HCT116 (cell line): ENCODE data around the gene COPZ1. TPM values are rescaled to one million over a fixed set of nuclear protein-coding genes. Genes with fewer than 3 reads are reported as not detected.

ENCODE experiments used
- ATAC-seq: fragments of 200-7000 bp; cut with Tn5 transposase; 2 replicates; pipeline ENCODE4 v1.9.1; 2020; ENCODE audit warnings: mild to moderate bottlenecking, moderate library complexity
- BruUV-seq: library from RNA; stranded (reverse); fragments of 400-500 nt; replicated peaks from 2 replicates; lab custom pipeline; 2021; lab: Mats Ljungman, UMichigan
- CTCF ChIA-PET: fragments of 300-600 bp; sonication (Branson Sonifier 250); formaldehyde crosslinking; loops from one replicate; lab custom pipeline; 2021; ENCODE audit warnings: antibody characterized with exemption; lab: Charles Lee
- POLR2A ChIA-PET: fragments of 300-600, 350-600 bp; sonication (Branson Sonifier 250); formaldehyde crosslinking; loops from one replicate; lab custom pipeline; 2021; ENCODE audit warnings: antibody characterized with exemption; lab: Charles Lee
- RAD21 ChIA-PET, 2 experiments: fragments of 300-600 bp; sonication (Branson Sonifier 250); formaldehyde crosslinking; loops; one replicate each; lab custom pipeline; 2023; ENCODE audit warnings: low total read pairs in 2 of 2; ENCODE audit not compliant: uncharacterized antibody in 2 of 2, unreplicated experiment in 2 of 2, low non-redundant PET in 1 of 2; lab: Charles Lee
- DNase-seq: peaks from one replicate; pipeline ENCODE4 v3.0.0-alpha.2; 2010; ENCODE audit warnings: low read depth, low spot score
- H2AFZ ChIP-seq: fragments of 200-600 bp; shearing (Covaris generic), sonication (generic); 2 replicates; pipeline ENCODE4 v1.6.1; 2017; ENCODE audit warnings: low read depth, mixed run types, mixed read lengths, antibody characterized with exemption, low read length; ENCODE audit not compliant: poor library complexity, severe bottlenecking
- H3K27ac ChIP-seq: 2 replicates; pipeline ENCODE4 v1.5.1; 2012; ENCODE audit warnings: low read depth, low read length
- H3K27me3 ChIP-seq: fragments of 200-600 bp; sonication (generic); 2 replicates; pipeline ENCODE4 v1.6.1; 2016; ENCODE audit warnings: mixed run types, low read length, mixed read lengths; ENCODE audit not compliant: insufficient read depth
- H3K36me3 ChIP-seq, 2 experiments: fragments of 200-500 bp in 1 of 2; fragments of 200-600 bp in 1 of 2; sonication (Bioruptor generic) in 1 of 2; sonication (generic) in 1 of 2; 2 replicates each; pipeline versions ENCODE4 v1.5.1 to v1.6.1; 2014 to 2016; ENCODE audit warnings: low read length in 2 of 2, inconsistent platforms in 1 of 2, mixed read lengths in 1 of 2, mixed run types in 1 of 2; ENCODE audit not compliant: insufficient read depth in 2 of 2, control insufficient read depth in 1 of 2
- H3K4me1 ChIP-seq, 2 experiments: fragments of 200-600 bp in 1 of 2; sonication (generic) in 1 of 2; 2 replicates each; pipeline versions ENCODE4 v1.5.1 to v1.6.1; 2012 to 2017; ENCODE audit warnings: low read length in 2 of 2, inconsistent platforms in 1 of 2, mild to moderate bottlenecking in 1 of 2, mixed read lengths in 1 of 2, mixed run types in 1 of 2, moderate library complexity in 1 of 2; ENCODE audit not compliant: insufficient read depth in 2 of 2, control insufficient read depth in 1 of 2
- H3K4me2 ChIP-seq: fragments of 200-600 bp; sonication (generic); 2 replicates; pipeline ENCODE4 v1.6.1; 2017; ENCODE audit warnings: mixed run types, low read length, mixed read lengths
- H3K4me3 ChIP-seq, 2 experiments: fragments of 200-600 bp in 1 of 2; sonication (generic) in 1 of 2; replicated peaks in 1 of 2; 2 replicates each; pipeline ENCODE4 v1.5.1; 2011 to 2016; ENCODE audit warnings: low read length in 2 of 2, control low read depth in 1 of 2, low read depth in 1 of 2, mild to moderate bottlenecking in 1 of 2, mixed read lengths in 1 of 2, mixed run types in 1 of 2
- H3K79me2 ChIP-seq: fragments of 200-600 bp; sonication (generic); 2 replicates; pipeline ENCODE4 v1.6.1; 2017; ENCODE audit warnings: mild to moderate bottlenecking, mixed run types, low read length, moderate library complexity, mixed read lengths; ENCODE audit not compliant: insufficient read depth
- H3K9ac ChIP-seq: fragments of 200-600 bp; sonication (generic); 2 replicates; pipeline ENCODE4 v1.6.1; 2016; ENCODE audit warnings: low read length, mixed read lengths
- H3K9me2 ChIP-seq: fragments of 200-600 bp; sonication (generic), shearing (Covaris generic); 2 replicates; pipeline ENCODE4 v1.6.1; 2017; ENCODE audit warnings: mixed run types, mild to moderate bottlenecking, moderate library complexity; ENCODE audit not compliant: insufficient read depth
- H3K9me3 ChIP-seq, 2 experiments: fragments of 200-500 bp in 1 of 2; fragments of 200-600 bp in 1 of 2; sonication (Bioruptor generic) in 1 of 2; sonication (generic) in 1 of 2; 2 replicates each; pipeline ENCODE4 v1.6.1; 2014 to 2017; ENCODE audit warnings: low read length in 2 of 2, mixed read lengths in 2 of 2, inconsistent platforms in 1 of 2, low read depth in 1 of 2, mild to moderate bottlenecking in 1 of 2, mixed run types in 1 of 2, moderate library complexity in 1 of 2; ENCODE audit not compliant: control insufficient read depth in 1 of 2, insufficient read depth in 1 of 2
- H4K20me1 ChIP-seq: fragments of 200-600 bp; sonication (generic), shearing (Covaris generic); 2 replicates; pipeline ENCODE4 v1.6.1; 2017; ENCODE audit warnings: mixed run types, mild to moderate bottlenecking, moderate library complexity; ENCODE audit not compliant: insufficient read depth
- CBX3 ChIP-seq: IDR thresholded peaks from 2 replicates; pipeline ENCODE4 v1.6.1; 2012; ENCODE audit warnings: low read depth
- EGR1 ChIP-seq: IDR thresholded peaks from 2 replicates; pipeline ENCODE4 v1.6.1; 2012; ENCODE audit warnings: low read depth
- POLR2A ChIP-seq: IDR thresholded peaks from 2 replicates; pipeline ENCODE4 v1.7.0; 2011; ENCODE audit warnings: borderline replicate concordance; ENCODE audit not compliant: insufficient read depth, insufficient read length; ENCODE audit errors: extremely low read depth
- POLR2AphosphoS5 ChIP-seq: IDR thresholded peaks from 2 replicates; pipeline ENCODE4 v1.6.1; 2011; ENCODE audit warnings: mild to moderate bottlenecking, low read depth, low read length, moderate library complexity
- RAD21 ChIP-seq: IDR thresholded peaks from 2 replicates; pipeline ENCODE4 v1.6.1; 2012; ENCODE audit warnings: low read depth, mild to moderate bottlenecking
- SIN3A ChIP-seq: IDR thresholded peaks from 2 replicates; pipeline ENCODE4 v1.6.1; 2012; ENCODE audit warnings: low read depth
- SP1 ChIP-seq: IDR thresholded peaks from 2 replicates; pipeline ENCODE4 v1.6.1; 2012; ENCODE audit warnings: low read depth
- SRF ChIP-seq: IDR thresholded peaks from 2 replicates; pipeline ENCODE4 v1.6.1; 2012; ENCODE audit warnings: low read depth
- YY1 ChIP-seq: IDR thresholded peaks from 2 replicates; pipeline ENCODE4 v1.6.1; 2011; ENCODE audit warnings: low read length, low read depth, moderate library complexity, mild to moderate bottlenecking; ENCODE audit not compliant: insufficient replicate concordance; ENCODE audit errors: extremely low read depth
- intact Hi-C: fragments of 100-400 bp; cut with micrococcal nuclease; formaldehyde crosslinking; loops from 2 replicates; pipeline ENCODE4 v1.10.0; 2022
- total RNA-seq: library from RNA; stranded (reverse); gene quantifications from one replicate; pipeline ENCODE4 v1.2.1, GENCODE V29; 2021; ENCODE audit not compliant: unreplicated experiment
- TF ChIP-seq, protein P1 (sequence below), 3 experiments: fragments of 200-600 bp in 1 of 3; sonication (generic) in 1 of 3; IDR thresholded peaks in 2 of 3; conservative IDR thresholded peaks in 1 of 3; 2 replicates each; pipeline ENCODE4 v1.5.1; 2012 to 2017; ENCODE audit warnings: low read depth in 2 of 3, low read length in 2 of 3, antibody characterized with exemption in 1 of 3, borderline replicate concordance in 1 of 3, control low read depth in 1 of 3, mild to moderate bottlenecking in 1 of 3, mixed read lengths in 1 of 3, mixed run types in 1 of 3, moderate library complexity in 1 of 3; ENCODE audit not compliant: insufficient read depth in 1 of 3

Gene COPZ1
- total RNA-seq, 1 experiment from 2014 or later: 191 TPM

DNA sequence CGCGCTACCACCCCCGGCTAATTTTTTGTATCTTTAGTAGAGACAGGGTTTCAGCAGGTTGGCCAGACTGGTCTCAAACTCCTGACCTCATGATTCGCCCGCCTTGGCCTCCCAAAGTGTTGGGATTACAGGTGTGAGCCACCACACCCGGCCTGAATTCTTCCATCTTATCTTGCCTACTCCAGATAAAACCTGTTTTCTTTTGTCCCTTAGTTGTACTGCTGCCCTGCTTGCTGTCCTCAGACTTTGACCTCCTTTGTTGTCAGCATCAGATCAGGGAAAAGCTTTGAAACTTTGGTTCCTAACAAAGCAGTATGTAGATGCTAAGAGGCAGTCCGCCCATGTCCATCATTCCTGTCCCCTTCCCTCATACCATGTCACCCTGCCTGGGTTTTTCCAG, 15.9 kb downstream of the COPZ1 start (continued):
- TF ChIP-seq, protein P1, sequence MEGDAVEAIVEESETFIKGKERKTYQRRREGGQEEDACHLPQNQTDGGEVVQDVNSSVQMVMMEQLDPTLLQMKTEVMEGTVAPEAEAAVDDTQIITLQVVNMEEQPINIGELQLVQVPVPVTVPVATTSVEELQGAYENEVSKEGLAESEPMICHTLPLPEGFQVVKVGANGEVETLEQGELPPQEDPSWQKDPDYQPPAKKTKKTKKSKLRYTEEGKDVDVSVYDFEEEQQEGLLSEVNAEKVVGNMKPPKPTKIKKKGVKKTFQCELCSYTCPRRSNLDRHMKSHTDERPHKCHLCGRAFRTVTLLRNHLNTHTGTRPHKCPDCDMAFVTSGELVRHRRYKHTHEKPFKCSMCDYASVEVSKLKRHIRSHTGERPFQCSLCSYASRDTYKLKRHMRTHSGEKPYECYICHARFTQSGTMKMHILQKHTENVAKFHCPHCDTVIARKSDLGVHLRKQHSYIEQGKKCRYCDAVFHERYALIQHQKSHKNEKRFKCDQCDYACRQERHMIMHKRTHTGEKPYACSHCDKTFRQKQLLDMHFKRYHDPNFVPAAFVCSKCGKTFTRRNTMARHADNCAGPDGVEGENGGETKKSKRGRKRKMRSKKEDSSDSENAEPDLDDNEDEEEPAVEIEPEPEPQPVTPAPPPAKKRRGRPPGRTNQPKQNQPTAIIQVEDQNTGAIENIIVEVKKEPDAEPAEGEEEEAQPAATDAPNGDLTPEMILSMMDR (IDR thresholded peaks at IDR 0.05 in 2 of 3, conservative IDR thresholded peaks at IDR 0.05 in 1 of 3; ENCODE audit: borderline replicate concordance in 1 of 3, insufficient read depth in 1 of 3, low read depth in 2 of 3, low read length in 2 of 3): no peak
- no peak for TF ChIP-seq YY1
- TF ChIP-seq SIN3A: no peak
- no peak for TF ChIP-seq SRF
- no peak for TF ChIP-seq SP1
- no peak for TF ChIP-seq EGR1
- no peak for TF ChIP-seq POLR2A
- no peak for TF ChIP-seq RAD21

DNA sequence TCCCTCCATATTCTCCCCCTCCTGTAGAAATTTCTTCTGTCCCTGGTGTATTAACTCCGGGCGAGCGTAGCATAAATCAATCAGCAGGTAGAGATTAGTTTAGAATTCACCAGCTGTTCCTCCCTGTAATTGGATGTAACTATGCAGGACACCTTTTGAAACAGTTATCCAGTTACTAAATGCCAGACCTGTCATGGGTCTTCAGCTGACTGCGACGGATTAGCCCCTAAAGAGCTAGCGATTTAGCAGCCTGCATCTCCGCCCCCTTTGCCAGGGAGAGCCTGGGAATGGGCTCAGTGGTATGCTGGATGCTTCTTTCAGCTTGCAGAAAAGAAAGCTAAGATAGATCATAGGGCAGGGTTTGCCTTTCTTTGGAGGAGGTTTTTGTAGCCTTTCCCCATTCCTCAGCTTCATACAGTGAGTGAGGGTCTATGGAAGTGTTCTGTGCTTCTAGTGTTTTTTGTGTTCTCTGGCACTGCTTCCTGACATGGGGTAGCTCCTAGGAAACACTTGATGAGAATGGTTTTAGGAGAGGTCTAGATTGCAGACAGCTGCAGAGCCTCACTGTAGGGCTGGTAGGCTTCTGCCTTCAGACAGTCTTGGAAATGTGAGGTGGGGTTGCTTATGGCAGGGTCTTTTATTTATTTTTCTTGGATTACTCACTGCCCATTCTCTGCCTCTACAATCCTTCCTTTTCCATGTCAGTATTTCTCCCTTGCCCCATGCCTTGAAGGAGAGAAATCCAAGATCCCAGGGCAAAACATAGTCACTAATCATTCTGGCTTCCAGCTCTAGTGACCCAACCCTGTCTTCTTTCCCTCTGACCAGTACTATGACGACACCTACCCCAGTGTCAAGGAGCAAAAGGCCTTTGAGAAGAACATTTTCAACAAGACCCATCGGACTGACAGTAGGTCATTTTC, 16.7 kb downstream of the COPZ1 start:
- BruUV-seq: no TSS peak
- peaks cover 6% of the 10 kb centered on the region; the same call in 1 of the 2 replicates for H4K20me1 ChIP-seq
- POLR2A ChIA-PET: interaction anchor here (1.0 kb wide), 1 partner anchor 13 kb away, joined by 5 read pairs; no protein-coding TSS in a partner anchor
- TF ChIP-seq CBX3 (no peak), POLR2AphosphoS5 (no peak)
- TF ChIP-seq, all 23 proteins: peak for 0
- Histone ChIP-seq H3K4me2 (no peak overlapping the region), H3K27ac (no peak overlapping the region), H3K79me2 (peaks cover 63% of the 10 kb centered on the region), H2AFZ (no peak overlapping the region), H3K4me1 (no peaks in the 10 kb centered on the region; a peak in 1 of 4 replicates), H3K9me2 (no peaks in the 10 kb centered on the region), H3K9ac (no peak overlapping the region), H3K9me3 (no peaks in the 10 kb centered on the region), H3K36me3 (peaks cover 30 to 47% of the 10 kb centered on the region in 2 experiments), H3K4me3 (no peak overlapping the region), H3K27me3 (no peaks in the 10 kb centered on the region)
- no peak for DNase-seq
- ATAC-seq: no peak
- RAD21 ChIA-PET: interaction anchor here in 1 of 2 experiments (0.6 kb wide), 1 partner anchor 122 kb away, joined by 7 read pairs; no protein-coding TSS in a partner anchor
- CTCF ChIA-PET: interaction anchor here (0.9 to 1.4 kb wide), 2 partner anchors 17 to 90 kb away, joined by 3 to 4 read pairs; partner anchors contain the start of gene COPZ1
- intact Hi-C loops: no loop called here
